ENCODE results near the gene PRRT2.
A peak's percentile ranks its signal among the peaks of the same experiment; 100 is the strongest.
"Not testable (repeated sequence)": the region's sequence is repeated elsewhere in the genome, so short reads cannot be mapped to it uniquely, and the experiment has no call there.

The PRRT2 gene

GRCh38 chr16:29812754-29813643, 1.0 kb downstream of the PRRT2 start:
- ATAC-seq, result no peak

GRCh38 chr16:29813644-29814562, 1.9 kb downstream of the PRRT2 start:
- ATAC-seq, result no peak

- ATAC-seq, result no peak
Observed at GRCh38 chr16:29814592-29814991, 2.6 kb downstream of the PRRT2 start.

GRCh38 chr16:29815032-29815721, 3.2 kb downstream of the PRRT2 start:
- ATAC-seq, result peak in 1 of 2 donors; percentile 1

GRCh38 chr16:29815793-29816693, 4.0 kb downstream of the PRRT2 start, which contains the start of gene PAGR1:
Gene PAGR1, plus strand, starts transcription at chr16:29816152. Its CDS starts 374 bp downstream, at chr16:29816526.
- ATAC-seq, result peak; percentile 76 to 79

- ATAC-seq, result peak; percentile 14 to 18
Observed at GRCh38 chr16:29816694-29817441, 4.9 kb downstream of the PRRT2 start.

GRCh38 chr16:29818082-29818481, 6.1 kb downstream of the PRRT2 start:
- no peak for ATAC-seq

- no peak for ATAC-seq
Observed at GRCh38 chr16:29819506-29819905, 7.5 kb downstream of the PRRT2 start.

GRCh38 chr16:29820271-29820701, 8.3 kb downstream of the PRRT2 start, which contains the start of gene MVP:
Gene MVP, plus strand, starts transcription at chr16:29820462. Its CDS starts 10,088 bp downstream, at chr16:29830550.
- no peak for ATAC-seq

- peak; percentile 18 to 34 for ATAC-seq
Observed at GRCh38 chr16:29820730-29821642, 9.0 kb downstream of the PRRT2 start.

GRCh38 chr16:29821643-29822115, 9.7 kb downstream of the PRRT2 start:
- no peak for ATAC-seq

- ATAC-seq, result no peak
Observed at GRCh38 chr16:29824589-29825144, 12.7 kb downstream of the PRRT2 start.

GRCh38 chr16:29825145-29826044, 13.4 kb downstream of the PRRT2 start:
- ATAC-seq, result peak; percentile 65 to 74

- no peak for ATAC-seq
Observed at GRCh38 chr16:29826342-29826695, 14.3 kb downstream of the PRRT2 start.

- ATAC-seq, result no peak
Observed at GRCh38 chr16:29830774-29831173, 18.8 kb downstream of the PRRT2 start.

- no peak for ATAC-seq
Observed at GRCh38 chr16:29831490-29831889, 19.5 kb downstream of the PRRT2 start.

GRCh38 chr16:29833219-29833618, 21.2 kb downstream of the PRRT2 start:
- not testable (repeated sequence) for ATAC-seq

GRCh38 chr16:29834079-29834478, 22.1 kb downstream of the PRRT2 start:
- ATAC-seq, result no peak
